ENCODE measurements around the gene PLXNC1.
A peak's percentile ranks its signal among the peaks of the same experiment; 100 is the strongest.

PLXNC1 gene

DNA sequence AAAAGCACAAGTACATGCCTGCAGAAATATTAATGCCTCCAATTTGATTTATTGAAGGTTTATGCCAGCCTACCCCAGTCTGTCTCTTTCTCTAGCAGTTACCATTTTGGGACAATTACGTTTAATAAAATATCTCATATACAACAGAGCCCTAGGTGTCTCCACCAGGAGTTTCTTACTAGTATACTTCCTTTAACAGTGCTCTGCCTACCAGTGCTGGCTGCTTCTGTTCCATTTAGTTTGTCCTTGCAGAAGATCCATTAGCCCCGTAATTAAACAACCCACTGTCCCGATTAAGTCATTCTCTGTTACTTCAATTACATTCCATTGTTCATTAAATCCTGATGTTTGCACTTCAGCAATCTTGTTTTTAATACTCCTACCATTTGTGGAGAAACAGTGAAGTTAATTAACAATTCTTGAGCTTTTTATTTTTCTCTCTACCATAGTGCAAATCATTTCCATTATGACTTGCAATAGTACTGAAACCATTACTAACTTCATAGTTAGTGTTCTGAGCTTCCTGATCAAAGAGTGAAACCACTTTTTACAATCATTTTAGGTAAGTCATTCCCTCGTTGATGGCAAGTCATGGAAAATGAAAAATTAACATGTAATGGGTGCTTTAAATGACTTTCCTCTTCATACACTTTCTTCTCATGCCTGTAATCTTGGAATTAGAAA, 121.1 kb downstream of the PLXNC1 start:
- no peak for DNase-seq

DNA sequence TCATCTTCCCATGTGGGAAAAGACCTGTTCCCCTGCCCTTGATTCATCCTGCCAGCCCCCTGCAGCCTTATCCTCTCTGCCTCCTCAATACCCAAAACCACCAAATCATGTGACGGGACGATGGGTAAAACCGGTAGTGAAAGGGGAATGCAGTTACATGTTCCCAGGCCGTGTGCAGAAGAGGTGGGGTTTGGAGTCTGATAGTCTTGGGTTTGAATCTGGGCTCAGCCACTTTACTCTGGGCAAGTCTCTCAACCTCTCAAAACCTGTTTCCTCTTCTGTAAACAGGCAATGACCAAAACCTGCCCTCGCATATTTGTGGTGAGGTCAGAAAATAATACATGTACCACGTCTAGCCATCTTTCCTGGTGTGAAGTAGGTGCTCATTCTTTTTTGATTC, 123.0 kb downstream of the PLXNC1 start:
- no peak for DNase-seq

DNA sequence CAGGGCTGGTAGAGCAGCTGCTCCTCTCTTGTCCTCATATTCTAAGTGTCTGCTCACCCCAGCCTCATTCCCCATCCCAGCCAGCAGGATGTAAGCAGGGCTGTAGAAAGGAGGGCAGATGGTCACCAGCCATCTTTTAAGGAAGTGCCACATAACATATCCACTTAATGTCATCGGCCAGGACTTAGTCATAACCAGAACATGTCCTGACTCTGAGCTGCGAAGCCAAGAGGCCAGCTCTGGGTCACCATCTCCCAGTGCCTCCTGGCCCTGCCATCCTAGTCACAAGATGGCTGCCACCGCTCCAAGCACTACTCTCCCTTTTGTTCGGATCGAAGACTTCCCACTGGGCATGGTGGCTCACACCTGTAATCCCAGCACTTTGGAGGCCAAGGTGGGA, 123.9 kb downstream of the PLXNC1 start:
- no peak for DNase-seq

DNA sequence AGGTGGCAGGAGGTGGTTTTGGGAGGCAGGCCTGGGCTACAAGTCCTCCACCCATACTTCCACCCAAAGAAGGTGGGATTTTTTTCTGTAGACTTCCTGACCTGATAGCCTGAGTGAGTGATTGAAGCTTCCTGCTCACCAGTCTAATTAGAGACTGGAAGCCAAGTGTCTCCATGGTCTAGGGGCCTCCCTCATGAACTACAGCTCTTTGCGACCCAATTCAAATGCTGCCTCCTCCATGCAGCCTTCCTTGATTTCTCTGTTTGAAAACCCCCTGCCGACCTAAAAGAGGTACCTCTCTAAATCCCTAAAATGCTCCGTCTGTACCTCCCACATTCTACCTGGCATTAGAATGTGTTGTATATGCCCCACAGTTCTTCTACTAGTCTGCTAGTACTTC, 124.9 kb downstream of the PLXNC1 start:
- DNase-seq, result no peak

DNA sequence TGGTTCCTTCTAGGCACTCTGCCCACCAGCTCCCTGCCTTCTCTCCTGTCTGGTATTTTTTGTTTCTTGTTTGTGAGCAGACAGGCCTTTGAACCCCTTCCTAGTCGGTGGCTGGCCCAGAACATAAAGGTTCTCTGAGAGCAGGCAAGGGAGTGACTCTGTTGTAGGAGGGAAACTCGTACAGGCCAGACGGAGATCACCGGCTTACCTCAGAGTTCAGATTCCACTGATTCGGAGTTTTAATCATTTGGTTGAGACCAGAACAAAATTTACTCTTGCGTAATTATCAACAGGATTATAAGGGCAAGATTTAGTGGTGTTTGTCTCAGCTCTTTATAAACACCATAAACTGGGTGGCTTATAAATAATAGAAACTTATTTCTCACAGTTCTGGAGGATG, 128.3 kb downstream of the PLXNC1 start:
- no peak for DNase-seq

DNA sequence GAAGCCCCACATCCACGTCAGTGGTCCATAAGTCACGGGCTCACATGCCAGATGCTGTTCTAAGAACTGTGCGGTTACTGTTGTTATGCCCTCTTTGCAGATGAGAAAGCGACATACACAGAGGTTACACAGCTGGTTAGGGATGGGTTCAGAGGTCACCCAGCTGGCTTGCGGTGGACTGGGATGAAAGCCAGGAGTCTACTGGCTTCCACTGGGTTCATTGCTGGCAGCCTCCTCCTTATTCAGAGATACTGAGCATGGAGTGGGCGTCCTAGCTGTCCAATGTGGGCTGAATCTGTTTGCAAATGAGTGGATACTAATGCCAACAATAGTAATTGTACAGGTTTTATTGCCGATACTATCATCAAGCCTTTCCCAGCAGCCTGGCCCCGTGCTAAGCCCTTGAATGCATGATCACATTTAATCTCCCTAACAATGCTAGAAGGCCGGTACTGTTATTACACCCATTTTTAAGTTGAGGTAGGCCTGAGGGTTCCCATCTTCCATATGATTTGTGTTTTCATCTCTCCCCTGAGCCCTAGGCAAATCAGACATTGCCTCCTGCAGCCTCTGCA, 129.1 kb downstream of the PLXNC1 start:
- no peak for DNase-seq

DNA sequence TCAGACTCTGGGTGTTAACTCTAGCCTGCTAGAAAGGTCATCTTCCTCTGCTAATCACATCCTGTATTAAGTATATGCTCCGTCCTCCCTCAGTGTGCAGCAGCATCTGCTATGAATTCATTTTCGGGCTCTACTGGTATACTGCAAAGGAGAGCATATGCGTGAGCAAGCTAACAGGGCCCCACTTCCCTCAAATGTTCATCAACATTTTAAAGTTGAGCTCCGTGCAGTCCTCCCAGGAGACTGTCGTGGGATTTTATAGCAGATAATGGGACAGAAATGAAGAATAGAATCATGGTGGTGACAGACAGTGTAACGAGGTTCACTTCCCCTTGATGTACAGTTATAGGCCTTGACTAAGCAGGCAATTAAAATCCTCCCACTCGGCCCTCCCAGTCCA, 131.7 kb downstream of the PLXNC1 start:
- DNase-seq, result no peak

DNA sequence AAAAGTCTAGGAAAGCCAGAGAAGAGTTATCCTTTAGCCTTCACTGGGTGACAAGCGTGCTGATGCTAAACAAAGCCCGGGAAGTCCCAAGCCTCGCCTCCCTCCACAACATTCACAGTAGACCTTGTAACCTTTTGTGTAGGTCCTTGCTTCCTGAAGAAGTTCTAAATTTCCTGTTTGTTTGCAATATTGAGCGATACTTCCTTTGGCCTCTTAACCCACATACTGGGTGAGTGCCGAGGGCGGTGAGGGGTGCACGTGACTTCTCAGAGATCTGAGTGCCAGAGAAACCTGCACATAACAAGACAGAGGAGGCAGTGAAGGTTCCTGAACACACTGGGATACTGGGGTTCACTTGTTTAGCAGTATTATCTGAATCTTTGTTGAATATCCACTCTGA, 134.3 kb downstream of the PLXNC1 start:
- no peak for DNase-seq

DNA sequence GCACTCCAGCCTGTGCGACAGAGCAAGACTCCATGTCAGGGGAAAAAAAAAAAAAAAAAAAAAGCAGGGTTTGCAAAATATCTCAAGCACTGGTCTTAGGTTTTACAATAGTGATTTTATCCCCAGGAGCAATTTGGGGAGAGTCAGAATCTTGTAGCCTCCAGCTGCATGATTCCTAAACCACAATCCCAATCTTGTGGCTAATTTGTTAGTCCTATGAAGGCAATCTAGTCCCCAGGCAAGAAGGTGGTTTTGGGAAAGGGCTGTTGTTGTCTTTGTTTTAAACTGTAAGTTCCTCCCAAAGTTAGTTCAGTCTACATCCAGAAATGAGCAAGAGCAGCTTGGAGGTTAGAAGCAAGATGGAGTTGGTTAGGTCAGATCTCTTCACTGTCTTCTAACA, 135.7 kb downstream of the PLXNC1 start:
- no peak for DNase-seq

DNA sequence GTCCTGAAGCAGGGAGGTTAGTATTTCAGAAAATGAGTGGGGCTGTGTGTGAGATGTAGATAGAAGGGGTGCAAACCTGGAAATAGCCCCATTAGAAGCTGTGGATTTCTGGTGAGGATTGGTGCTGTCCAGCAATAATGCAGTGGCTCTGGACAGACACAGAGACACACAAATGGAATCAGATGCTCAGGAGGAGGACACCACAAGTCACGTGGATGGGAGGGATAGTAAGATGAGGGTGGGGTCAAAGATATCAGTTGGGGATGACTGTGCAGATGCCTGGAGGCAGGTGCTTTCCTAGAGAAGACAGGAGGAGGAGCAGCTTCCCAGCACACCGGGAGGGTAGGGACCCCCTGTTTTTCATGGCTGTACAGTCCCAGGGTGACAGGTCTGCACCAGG, 136.5 kb downstream of the PLXNC1 start:
- DNase-seq, result no peak

DNA sequence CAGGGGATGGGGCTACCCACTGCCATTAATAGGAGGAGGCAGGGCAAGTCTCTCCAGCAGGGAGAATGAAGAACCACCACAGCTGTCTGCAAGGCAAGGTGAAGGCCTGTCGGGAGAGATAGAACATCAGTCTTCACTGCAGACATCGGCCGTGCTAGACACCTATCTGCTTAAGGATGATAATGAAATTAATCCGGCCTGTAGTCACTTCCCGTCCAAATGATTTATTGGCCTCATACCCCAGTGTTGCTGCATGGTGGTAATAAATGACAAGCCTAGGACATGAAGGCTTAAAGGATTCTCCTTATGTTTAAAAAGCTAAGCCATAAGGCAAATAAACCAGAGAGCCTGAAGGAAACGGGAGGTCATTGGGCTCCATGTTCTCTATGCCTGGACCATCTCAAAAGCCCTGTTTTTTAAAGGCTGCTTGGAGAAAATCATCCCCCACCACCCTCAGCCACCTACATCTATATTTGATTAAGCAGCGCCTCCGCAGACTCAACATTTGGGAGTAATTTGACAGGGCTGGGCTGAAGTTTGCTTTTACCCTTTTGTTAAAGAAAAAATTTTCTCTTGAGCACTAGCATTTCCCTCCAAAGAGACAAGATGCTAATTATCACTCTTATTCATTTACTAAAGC, 137.7 kb downstream of the PLXNC1 start:
- no peak for DNase-seq

DNA sequence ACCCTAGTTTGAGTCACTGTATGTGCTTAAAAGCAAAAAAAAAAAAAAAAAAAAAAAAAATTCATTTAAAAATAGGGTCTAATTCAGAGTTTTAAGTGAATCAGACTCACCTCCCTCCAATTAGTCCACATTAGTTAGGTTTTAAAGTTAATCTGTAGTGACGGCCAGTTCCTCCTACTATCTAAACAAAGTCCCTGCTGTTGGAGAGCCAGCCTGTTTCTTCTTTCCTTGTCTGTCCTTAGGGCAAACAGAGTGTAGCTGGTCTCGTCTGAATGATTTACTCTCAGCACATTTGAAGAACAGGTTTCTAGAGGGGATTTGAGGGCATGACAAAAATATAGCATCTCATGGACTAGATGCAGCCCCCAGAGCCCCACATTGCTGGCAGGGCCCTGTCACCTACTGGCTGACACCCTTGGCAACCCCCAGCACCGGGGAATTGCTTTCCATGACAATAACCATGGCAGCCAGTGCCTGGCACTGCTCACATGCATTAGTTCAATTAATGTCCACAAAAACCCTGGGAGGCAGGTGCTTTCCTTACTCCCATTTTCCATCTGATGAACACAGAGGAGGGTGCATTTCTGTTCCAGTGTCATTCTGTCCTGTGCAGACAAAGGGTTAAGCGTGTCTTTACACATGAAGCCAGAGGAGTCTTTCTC, 138.3 kb downstream of the PLXNC1 start:
- peak; percentile 86 to 96 for DNase-seq

DNA sequence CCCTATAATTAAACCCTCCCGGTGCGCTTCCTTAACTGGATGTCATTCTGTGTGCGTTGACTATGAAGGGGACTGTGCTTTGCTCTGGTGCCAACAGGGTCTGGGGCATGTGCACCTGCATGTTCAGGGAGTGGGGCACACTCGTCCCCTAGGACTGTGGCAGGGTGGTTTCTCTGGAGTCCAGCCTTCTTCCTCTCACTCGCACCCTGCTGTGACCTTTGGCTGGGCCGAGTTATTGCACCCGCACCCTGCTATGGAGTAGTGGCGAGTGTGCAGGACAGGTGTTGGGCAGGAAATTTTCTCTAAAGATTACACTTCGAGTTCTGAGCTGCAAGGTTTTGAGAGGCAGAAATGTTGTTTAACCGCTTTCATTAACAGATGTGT, 138.9 kb downstream of the PLXNC1 start:
- DNase-seq, result no peak

DNA sequence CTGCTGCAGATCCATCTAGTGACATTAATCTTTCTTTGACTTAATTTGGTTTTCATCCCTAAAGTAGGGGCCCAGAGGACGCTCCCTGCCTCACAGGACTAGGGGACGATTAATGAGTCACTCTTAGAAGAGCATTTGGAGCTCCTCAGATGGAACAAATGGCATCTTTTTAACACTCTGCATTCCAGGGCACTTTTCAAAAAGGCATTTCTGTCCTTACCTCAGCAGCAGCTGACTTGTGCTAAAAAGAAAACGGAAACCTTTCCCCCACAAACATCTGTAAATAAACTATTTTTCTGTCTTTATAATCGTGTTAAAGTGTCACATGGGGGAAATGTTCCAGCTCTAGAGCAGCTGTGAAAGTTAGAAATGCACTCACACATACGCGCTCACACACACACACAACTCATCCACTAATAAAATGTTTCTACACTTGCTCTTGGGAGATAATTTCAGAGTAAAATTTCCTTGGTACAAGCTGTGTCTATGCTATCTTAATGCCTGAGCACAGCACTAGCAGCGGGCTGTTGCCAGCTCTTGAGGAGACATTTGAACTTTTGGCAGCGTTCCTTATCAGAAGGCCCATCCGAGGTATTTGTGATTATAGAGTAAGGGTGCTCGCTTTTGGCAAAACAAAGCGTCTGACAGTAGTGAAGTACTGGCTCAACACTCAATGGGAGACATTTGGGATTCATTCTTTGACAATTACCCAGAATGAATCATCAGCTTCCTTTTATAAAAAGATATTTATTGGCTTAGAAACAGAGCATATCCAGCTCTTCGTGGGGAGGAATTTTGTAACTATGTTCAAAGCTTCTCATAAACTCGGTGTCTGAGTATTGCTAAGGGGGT, 141.3 kb downstream of the PLXNC1 start:
- no peak for DNase-seq

DNA sequence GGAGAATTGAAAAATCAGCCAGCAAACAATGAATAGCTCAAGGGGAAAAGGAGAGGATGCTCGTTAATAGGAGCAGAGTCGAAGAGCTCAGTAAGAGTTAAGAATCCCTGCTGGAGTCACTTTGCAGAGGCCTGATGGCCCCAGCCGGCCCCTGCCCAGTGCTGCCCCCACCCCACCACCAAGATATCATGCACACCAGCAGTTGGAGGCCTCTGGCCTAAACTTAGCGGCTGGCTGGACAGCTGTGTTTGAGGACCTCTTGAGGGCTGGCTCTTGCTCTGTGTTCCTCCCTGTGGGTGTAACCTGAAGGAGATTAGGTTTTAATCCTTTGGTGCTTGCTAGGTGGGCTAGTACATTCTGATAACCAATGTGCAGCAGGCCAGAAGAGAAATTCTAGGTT, 142.0 kb downstream of the PLXNC1 start:
- no peak for DNase-seq

DNA sequence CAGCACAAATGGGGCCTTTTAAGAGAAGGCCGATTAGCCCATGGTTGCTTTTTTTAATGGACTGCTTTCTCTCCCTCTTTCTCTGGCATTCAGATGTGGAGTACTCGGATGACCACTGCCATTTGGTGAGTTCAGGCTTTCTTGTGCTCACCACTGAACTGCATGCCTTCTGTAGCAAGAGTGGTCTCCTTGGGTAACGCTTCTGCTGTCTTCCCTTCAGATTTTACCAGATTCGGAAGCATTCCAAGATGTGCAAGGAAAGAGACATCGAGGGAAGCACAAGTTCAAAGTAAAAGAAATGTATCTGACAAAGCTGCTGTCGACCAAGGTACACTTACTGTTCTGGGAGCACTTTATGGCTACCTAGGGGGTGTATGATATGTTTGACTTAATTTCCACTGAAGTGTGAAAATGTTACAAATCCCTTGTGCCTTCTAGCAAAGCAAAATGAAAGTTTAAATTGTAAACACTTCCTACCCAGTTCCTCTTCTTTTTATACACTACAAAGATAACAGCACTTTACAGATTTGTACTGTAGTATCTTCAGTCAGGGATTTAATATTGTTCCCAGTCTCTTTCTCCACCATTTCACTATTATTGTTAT, 148.8 kb downstream of the PLXNC1 start:
- DNase-seq, result no peak

DNA sequence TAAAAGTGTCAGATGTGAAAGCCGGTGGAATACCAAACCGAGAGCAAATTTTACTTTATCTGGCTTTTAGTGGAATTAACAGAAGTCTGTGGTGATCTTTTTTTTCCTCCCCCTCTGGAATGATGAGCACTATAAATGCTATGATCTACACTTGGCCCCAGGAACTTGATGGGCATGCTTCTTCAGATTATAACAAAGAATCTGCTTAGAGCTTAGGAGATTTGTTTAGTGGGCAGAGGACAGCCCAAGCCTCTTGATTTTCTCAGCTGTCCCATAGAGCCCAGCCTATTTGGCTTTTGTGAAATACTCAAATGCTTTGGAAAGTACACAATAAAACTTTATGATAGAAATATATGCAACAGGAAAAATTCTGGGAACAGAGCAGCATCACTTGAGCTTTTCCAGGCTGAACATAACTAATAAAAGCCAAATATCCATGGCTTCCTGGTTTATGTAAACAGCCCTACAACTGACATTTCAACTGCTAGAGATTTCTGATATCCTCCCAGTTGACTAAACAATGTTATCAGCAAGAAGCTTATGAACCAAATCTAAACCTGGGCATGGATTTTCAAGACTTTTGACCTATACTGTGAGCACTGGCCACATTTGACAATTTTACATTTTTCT, 149.6 kb downstream of the PLXNC1 start:
- DNase-seq, result no peak

DNA sequence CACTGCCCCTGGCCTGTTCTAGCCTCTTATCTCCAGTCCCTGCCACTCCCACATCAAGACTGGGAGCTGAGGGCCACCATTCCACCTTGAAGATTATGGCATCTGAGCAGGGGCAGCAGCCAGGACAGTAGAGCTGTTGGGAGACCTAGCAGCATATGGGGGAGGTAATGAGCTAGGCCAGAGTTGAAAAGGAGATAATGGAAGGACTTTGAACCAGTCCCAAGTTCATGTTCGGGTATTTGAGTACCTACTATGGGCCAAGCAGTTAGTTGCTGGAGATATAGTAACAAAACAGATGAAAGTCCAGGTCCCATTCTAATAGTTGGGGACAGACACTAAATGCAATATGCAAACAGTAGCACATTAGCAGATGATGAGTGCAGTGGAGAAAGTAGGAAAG, 151.5 kb downstream of the PLXNC1 start:
- DNase-seq, result no peak

DNA sequence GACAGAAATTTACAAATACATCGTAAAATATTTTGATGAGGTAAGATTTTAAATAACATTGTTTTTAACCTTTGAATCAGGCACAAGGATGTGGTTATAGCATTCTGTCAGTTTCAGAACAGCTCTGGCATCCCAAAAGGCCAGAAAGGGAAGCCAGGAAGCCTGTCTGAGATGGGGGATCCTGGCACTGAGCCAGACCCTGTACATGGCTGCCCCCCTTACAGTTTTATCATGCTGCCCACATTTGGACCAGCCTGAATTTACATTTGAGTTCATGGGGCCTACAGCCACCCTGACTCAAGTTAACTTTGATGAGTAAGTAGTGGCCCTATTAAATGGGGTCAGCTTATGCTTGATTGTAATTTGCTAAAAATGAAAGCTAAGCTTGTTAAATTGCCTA, 155.6 kb downstream of the PLXNC1 start:
- no peak for DNase-seq

DNA sequence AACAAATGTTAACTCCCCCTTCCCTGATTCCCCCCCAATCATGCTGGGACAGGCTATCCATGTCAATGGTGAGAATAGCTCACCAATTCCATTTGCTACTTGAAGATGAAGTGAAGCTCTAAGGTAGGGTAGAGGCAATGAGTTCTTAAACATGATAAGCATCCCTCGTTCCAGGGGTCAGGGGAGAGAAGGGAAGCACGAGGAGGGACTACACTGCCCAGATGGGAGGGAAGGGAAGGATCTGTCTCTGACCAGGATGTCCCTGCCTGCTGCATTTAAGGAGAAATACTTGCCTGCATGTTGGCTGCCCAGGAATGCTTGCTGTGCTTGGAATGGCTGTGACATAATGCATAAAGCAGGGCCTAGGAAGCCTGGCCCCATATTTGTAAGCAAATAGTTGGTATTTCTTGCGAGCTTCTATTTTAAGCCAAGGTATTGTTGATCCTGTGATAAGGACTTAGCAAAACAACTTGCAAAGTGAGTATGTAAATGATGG, 156.2 kb downstream of the PLXNC1 start:
- DNase-seq, result no peak

DNA sequence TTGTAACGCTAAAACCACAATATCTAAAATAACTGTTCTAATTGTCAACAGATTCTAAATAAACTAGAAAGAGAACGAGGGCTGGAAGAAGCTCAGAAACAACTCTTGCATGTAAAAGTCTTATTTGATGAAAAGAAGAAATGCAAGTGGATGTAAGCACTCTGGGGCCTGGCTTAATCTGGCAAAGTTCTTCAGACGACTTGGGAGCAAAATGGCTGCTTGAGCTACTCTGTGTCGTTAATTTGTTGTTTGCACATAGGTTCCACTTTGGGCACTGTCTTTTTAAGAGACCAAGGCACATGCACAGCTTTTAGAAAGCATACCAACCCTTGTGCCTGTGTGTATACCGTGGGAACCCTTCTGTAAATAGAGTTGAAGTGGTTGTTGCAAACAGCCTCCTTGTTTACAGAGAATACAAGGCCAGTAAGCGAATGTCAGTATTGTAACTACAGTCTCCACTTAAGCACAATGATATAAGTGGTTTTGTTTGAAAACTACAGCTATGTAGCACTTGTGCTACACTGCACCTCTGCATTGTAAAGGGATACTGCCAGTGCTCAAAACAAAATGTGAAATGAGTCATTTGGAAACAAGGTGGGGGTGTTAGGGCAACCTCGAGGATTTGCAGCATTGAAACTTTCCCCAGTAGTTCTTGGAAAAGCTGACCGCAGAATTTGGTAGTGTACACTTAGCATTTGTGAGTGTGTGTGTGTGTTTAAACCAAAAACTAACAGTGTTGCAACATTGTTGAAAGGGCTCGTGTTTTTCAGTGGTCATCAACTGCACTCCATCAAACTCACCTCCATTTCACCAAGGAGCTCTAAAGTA, 157.0 kb downstream of the PLXNC1 start:
- no peak for DNase-seq
